ENCODE results near the gene ACRV1. TPM values are rescaled to one million over a fixed set of nuclear protein-coding genes. Genes with fewer than 3 reads are reported as not detected.
A peak's percentile ranks its signal among the peaks of the same experiment; 100 is the strongest.
"Not testable (repeated sequence)": the region's sequence is repeated elsewhere in the genome, so short reads cannot be mapped to it uniquely, and the experiment has no call there.

ACRV1 gene
- 0.20 to 0.56 TPM in 2 of 3 replicates, not detected in the other for total RNA-seq
- long read RNA-seq, result 0 reads

DNA sequence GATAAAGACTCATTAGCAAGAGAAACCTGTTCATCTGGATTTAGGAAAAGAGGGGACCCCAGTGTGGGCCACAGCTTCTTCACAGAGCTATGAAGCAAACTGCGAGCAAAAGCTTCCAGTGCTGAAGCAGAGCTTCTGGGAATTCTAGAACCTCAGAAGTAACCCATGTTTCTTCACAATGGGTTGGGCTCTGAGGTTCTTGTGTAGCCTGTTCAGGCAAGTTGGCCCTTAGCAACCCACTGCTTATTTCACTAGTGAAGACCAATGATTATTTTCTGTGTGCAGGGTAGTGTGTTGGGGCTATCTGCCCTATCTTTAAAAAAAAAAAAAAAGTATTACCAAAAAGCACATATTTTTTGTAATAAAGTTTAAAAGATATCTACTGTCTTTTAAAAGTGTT, at the start of gene ACRV1:
Gene ACRV1, minus strand, starts transcription at position 101 of the 400 bp plus-strand sequence. Its CDS starts 67 bp downstream, at position 34.
- H3K4me1 Mint-ChIP-seq (ENCODE audit: low read depth), result no peaks in the 10 kb centered on the region
- H3K27ac Mint-ChIP-seq (ENCODE audit: unreplicated experiment), result no peak within 1 kb of the TSS
- no peaks in the 10 kb centered on the region for H3K9me3 Mint-ChIP-seq (ENCODE audit: low read depth)
- no peak for DNase-seq (ENCODE audit: low spot score)
- H3K27me3 Mint-ChIP-seq (ENCODE audit: low read depth), result no peaks in the 10 kb centered on the region
- peaks cover 12% of the 10 kb centered on the region for H3K36me3 Mint-ChIP-seq (ENCODE audit: low read depth)
- TF ChIP-seq CTCF (IDR thresholded peaks at IDR 0.05), result no peak
- no peak within 1 kb of the TSS for H3K4me3 Mint-ChIP-seq (ENCODE audit: unreplicated experiment)

DNA sequence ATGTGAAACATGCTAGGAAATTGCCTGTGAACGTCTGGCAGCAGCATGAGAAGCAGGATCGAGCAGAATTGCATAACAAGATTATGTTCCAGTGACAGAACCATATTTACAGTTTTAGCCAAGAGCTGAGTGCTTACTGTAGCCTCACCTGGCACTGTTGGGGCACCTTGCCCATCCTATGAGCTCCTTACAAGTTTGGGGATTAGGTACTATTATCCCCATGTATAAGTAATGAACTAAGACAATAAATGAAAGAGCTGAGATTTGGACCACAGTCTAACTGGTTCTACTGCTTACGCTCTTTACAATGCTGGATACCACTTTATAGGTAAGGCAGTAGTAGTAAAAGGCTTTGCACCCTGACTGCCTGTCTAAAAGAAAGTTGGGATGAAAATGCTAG, 48.3 kb upstream of the ACRV1 start:
- no peak for DNase-seq (ENCODE audit: low spot score)
- no peaks in the 10 kb centered on the region for H3K36me3 Mint-ChIP-seq (ENCODE audit: low read depth)
- H3K4me1 Mint-ChIP-seq (ENCODE audit: low read depth), result no peaks in the 10 kb centered on the region
- H3K27me3 Mint-ChIP-seq (ENCODE audit: low read depth), result peaks cover 17% of the 10 kb centered on the region
- TF ChIP-seq CTCF (IDR thresholded peaks at IDR 0.05), result no peak
- no peak overlapping the region for H3K4me3 Mint-ChIP-seq (ENCODE audit: unreplicated experiment)
- no peaks in the 10 kb centered on the region for H3K9me3 Mint-ChIP-seq (ENCODE audit: low read depth)
- no peak overlapping the region for H3K27ac Mint-ChIP-seq (ENCODE audit: unreplicated experiment)

DNA sequence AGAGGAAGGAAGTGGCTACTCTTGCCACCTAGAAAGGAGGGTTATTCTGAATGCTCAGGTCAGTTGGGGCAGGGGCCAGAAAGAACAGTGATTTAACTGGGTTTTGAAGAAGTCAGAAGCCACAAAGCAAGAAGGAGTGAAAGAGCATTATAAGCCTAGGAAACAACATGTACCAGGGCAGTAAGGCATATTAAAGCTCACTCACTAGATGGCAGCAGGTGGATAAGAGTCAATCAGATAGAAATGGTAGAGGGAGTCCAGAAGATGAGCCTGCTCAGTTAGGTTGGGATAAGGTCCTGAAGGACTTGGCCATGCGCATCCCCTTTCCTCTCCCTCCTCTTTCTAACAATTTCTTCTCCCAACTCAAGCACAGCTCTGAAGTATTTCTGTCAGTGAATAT, 43.5 kb upstream of the ACRV1 start:
- Mint-ChIP-seq H3K4me3 (ENCODE audit: unreplicated experiment) (no peak overlapping the region), H3K27me3 (ENCODE audit: low read depth) (peaks cover 21% of the 10 kb centered on the region), H3K36me3 (ENCODE audit: low read depth) (no peaks in the 10 kb centered on the region), H3K9me3 (ENCODE audit: low read depth) (no peaks in the 10 kb centered on the region), H3K27ac (ENCODE audit: unreplicated experiment) (no peak overlapping the region), H3K4me1 (ENCODE audit: low read depth) (no peaks in the 10 kb centered on the region)
- TF ChIP-seq CTCF (IDR thresholded peaks at IDR 0.05), result peak; percentile 38
- DNase-seq (ENCODE audit: low spot score), result no peak

DNA sequence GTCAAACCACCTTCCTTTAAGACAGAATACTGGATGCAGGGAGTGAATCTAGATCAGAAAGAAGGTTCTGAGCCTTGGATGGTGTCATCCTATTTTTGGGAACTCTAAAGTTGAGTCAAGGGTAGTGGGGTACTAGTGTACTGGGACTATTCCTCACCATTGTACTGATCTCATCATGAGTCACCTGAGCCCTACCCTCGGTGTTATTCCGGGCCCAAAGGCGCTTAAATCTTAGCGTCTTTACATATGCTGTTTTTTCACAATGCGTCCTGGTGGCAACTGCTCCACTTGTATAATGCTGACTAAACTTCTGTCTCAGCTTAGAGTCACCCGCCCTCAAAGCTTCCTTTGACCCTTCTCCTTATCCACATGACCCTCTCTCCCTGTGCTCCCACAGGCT, 40.1 kb upstream of the ACRV1 start:
- H3K9me3 Mint-ChIP-seq (ENCODE audit: low read depth), result no peaks in the 10 kb centered on the region
- peaks cover 14% of the 10 kb centered on the region for H3K27me3 Mint-ChIP-seq (ENCODE audit: low read depth)
- no peak overlapping the region for H3K27ac Mint-ChIP-seq (ENCODE audit: unreplicated experiment)
- no peaks in the 10 kb centered on the region for H3K36me3 Mint-ChIP-seq (ENCODE audit: low read depth)
- no peak overlapping the region for H3K4me3 Mint-ChIP-seq (ENCODE audit: unreplicated experiment)
- no peak for TF ChIP-seq CTCF (IDR thresholded peaks at IDR 0.05)
- DNase-seq (ENCODE audit: low spot score), result no peak
- H3K4me1 Mint-ChIP-seq (ENCODE audit: low read depth), result no peaks in the 10 kb centered on the region

DNA sequence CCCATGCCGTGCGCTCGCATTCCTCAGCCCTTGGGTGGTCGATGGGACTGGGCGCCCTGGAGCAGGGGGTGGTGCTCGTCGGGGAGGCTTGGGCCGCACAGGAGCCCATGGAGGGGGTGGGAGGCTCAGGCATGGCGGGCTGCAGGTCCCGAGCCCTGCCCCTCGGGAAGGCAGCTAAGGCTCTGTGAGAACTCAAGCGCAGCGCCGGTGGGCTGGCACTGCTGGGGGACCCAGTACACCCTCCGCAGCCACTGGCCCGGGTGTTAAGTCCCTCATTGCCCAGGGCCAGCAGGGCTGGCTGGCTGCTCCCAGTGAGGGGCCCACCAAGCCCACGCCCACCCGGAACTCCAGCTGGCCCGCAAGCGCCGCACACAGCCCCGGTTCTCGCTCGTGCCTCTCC, 24.0 kb upstream of the ACRV1 start:
- not testable (repeated sequence) for H3K4me3 Mint-ChIP-seq (ENCODE audit: unreplicated experiment); H3K36me3 Mint-ChIP-seq (ENCODE audit: low read depth); H3K4me1 Mint-ChIP-seq (ENCODE audit: low read depth); H3K27ac Mint-ChIP-seq (ENCODE audit: unreplicated experiment); DNase-seq (ENCODE audit: low spot score)
- peaks cover 22% of the 10 kb centered on the region for H3K27me3 Mint-ChIP-seq (ENCODE audit: low read depth)
- peaks cover 13% of the 10 kb centered on the region for H3K9me3 Mint-ChIP-seq (ENCODE audit: low read depth)

GRCh38 chr11:125701858-125702621, 21.4 kb upstream of the ACRV1 start:
- no peak for DNase-seq (ENCODE audit: low spot score)
- Mint-ChIP-seq H3K4me3 (ENCODE audit: unreplicated experiment) (no peak overlapping the region), H3K27ac (ENCODE audit: unreplicated experiment) (no peak overlapping the region), H3K4me1 (ENCODE audit: low read depth) (peaks cover 3% of the 10 kb centered on the region), H3K36me3 (ENCODE audit: low read depth) (no peaks in the 10 kb centered on the region), H3K27me3 (ENCODE audit: low read depth) (peaks cover 10% of the 10 kb centered on the region), H3K9me3 (ENCODE audit: low read depth) (no peaks in the 10 kb centered on the region)
- no peak for TF ChIP-seq CTCF (IDR thresholded peaks at IDR 0.05)

All from chondrocyte (in vitro differentiated cells).